GM19099 (cell line): ENCODE data around the gene ILK.

Experiments
- POLR2A ChIP-seq: IDR thresholded peaks from 3 replicates; pipeline ENCODE4 v1.6.1; 2011; ENCODE audit warnings: low read depth; ENCODE audit not compliant: insufficient read length; ENCODE audit errors: extremely low read depth

Gene ILK

GRCh38 chr11:6646918-6647679, 43.5 kb downstream of the ILK start:
- TF ChIP-seq POLR2A, result no peak

- TF ChIP-seq POLR2A, result no peak
Measured at GRCh38 chr11:6647836-6648235, 44.3 kb downstream of the ILK start.

GRCh38 chr11:6648501-6648900, 44.9 kb downstream of the ILK start:
- no peak for TF ChIP-seq POLR2A

GRCh38 chr11:6650104-6650503, 46.5 kb downstream of the ILK start:
- no peak for TF ChIP-seq POLR2A

- TF ChIP-seq POLR2A, result no peak
Measured at GRCh38 chr11:6650980-6651379, 47.4 kb downstream of the ILK start.

- TF ChIP-seq POLR2A, result no peak
Measured at GRCh38 chr11:6652182-6652581, 48.6 kb downstream of the ILK start.

- no peak for TF ChIP-seq POLR2A
Measured at GRCh38 chr11:6653097-6653496, 49.5 kb downstream of the ILK start.

GRCh38 chr11:6653656-6654055, 50.1 kb downstream of the ILK start:
- TF ChIP-seq POLR2A, result no peak

- TF ChIP-seq POLR2A, result no peak
Measured at GRCh38 chr11:6654281-6655019, 50.9 kb downstream of the ILK start.

GRCh38 chr11:6655020-6655789, 51.6 kb downstream of the ILK start:
- no peak for TF ChIP-seq POLR2A

GRCh38 chr11:6655790-6656583, 52.4 kb downstream of the ILK start, which contains the start of gene DCHS1:
Gene DCHS1, minus strand, starts transcription at chr11:6655809. Its CDS starts 14,196 bp downstream, at chr11:6641613.
- no peak for TF ChIP-seq POLR2A

- TF ChIP-seq POLR2A, result no peak
Measured at GRCh38 chr11:6656584-6656915, 53.0 kb downstream of the ILK start.

GRCh38 chr11:6656936-6657335, 53.4 kb downstream of the ILK start:
- no peak for TF ChIP-seq POLR2A

- no peak for TF ChIP-seq POLR2A
Measured at GRCh38 chr11:6657346-6657745, 53.8 kb downstream of the ILK start.

GRCh38 chr11:6658647-6659046, 55.1 kb downstream of the ILK start:
- TF ChIP-seq POLR2A, result no peak
